Activated B cell treated with CpG ODN at 0.5 μM for 24 hours (primary cell): ENCODE results near the gene CCL1. TPM values are rescaled to one million over a fixed set of nuclear protein-coding genes. Genes with fewer than 3 reads are reported as not detected.

Source experiments
- ATAC-seq: fragments of 200-7000 bp; cut with Tn5 transposase; one replicate; pipeline ENCODE4 v1.10.0; 2021; ENCODE audit warnings: low read depth, mild to moderate bottlenecking, moderate library complexity
- CTCF ChIA-PET: fragments of 350-600 bp; sonication (Branson Sonifier 250); formaldehyde crosslinking; loops from one replicate; lab custom pipeline; 2021; ENCODE audit warnings: antibody characterized with exemption; lab: Charles Lee
- POLR2A ChIA-PET: fragments of 350-600 bp; sonication (Branson Sonifier 250); formaldehyde crosslinking; loops from one replicate; lab custom pipeline; 2021; ENCODE audit warnings: antibody characterized with exemption; lab: Charles Lee
- DNase-seq: peaks from one replicate; pipeline ENCODE4 v3.0.0; 2022
- H3K27ac Mint-ChIP-seq: one replicate; pipeline ENCODE4 v1.8.0; 2020; ENCODE audit warnings: mixed read lengths
- H3K27me3 Mint-ChIP-seq: one replicate; pipeline ENCODE4 v1.8.0; 2021; ENCODE audit warnings: mixed read lengths
- H3K36me3 Mint-ChIP-seq: one replicate; pipeline ENCODE4 v1.8.0; 2021; ENCODE audit warnings: low read depth, mixed read lengths
- H3K4me1 Mint-ChIP-seq: one replicate; pipeline ENCODE4 v1.8.0; 2021; ENCODE audit warnings: mixed read lengths
- H3K4me3 Mint-ChIP-seq: one replicate; pipeline ENCODE4 v1.8.0; 2020; ENCODE audit warnings: mild to moderate bottlenecking, mixed read lengths
- H3K9me3 Mint-ChIP-seq: one replicate; pipeline ENCODE4 v1.8.0; 2020; ENCODE audit warnings: mixed read lengths
- intact Hi-C: fragments of 100-400 bp; cut with micrococcal nuclease; formaldehyde crosslinking; loops from one replicate; pipeline ENCODE4 v1.15.1; 2024
- total RNA-seq: library from RNA; stranded (reverse); gene quantifications from 2 replicates; pipeline ENCODE4 v1.2.3, GENCODE V29; 2022
- TF ChIP-seq, protein P1 (sequence below): fragments of 200-600 bp; IDR thresholded peaks from one replicate; pipeline ENCODE4 v1.8.0; 2022; ENCODE audit warnings: antibody characterized with exemption, mild to moderate bottlenecking

CCL1 gene
- total RNA-seq, 1 donor from 2014 or later, result not detected

- Mint-ChIP-seq H3K36me3 (no peaks in the 10 kb centered on the region), H3K4me1 (peaks cover 32% of the 10 kb centered on the region), H3K27me3 (no peaks in the 10 kb centered on the region), H3K27ac (no peak overlapping the region), H3K9me3 (no peaks in the 10 kb centered on the region), H3K4me3 (no peak overlapping the region)
- intact Hi-C loops, result no loop called here
- ChIA-PET POLR2A (interaction anchor here (1.4 kb wide), 1 partner anchor 22 kb away, joined by 4 read pairs; no protein-coding TSS in a partner anchor), CTCF (interaction anchor here (1.1 to 1.7 kb wide), 2 partner anchors 22 to 198 kb away, joined by 3 to 10 read pairs; no protein-coding TSS in a partner anchor)
- TF ChIP-seq, protein P1, sequence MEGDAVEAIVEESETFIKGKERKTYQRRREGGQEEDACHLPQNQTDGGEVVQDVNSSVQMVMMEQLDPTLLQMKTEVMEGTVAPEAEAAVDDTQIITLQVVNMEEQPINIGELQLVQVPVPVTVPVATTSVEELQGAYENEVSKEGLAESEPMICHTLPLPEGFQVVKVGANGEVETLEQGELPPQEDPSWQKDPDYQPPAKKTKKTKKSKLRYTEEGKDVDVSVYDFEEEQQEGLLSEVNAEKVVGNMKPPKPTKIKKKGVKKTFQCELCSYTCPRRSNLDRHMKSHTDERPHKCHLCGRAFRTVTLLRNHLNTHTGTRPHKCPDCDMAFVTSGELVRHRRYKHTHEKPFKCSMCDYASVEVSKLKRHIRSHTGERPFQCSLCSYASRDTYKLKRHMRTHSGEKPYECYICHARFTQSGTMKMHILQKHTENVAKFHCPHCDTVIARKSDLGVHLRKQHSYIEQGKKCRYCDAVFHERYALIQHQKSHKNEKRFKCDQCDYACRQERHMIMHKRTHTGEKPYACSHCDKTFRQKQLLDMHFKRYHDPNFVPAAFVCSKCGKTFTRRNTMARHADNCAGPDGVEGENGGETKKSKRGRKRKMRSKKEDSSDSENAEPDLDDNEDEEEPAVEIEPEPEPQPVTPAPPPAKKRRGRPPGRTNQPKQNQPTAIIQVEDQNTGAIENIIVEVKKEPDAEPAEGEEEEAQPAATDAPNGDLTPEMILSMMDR, result no peak
- no peak for DNase-seq
- ATAC-seq, result peak; percentile 87
Observed at GRCh38 chr17:34398990-34399389, 36.0 kb upstream of the CCL1 start.

GRCh38 chr17:34397265-34397664 lies 34.2 kb upstream of the CCL1 start:
- H3K36me3 Mint-ChIP-seq, result no peaks in the 10 kb centered on the region
- H3K9me3 Mint-ChIP-seq, result no peaks in the 10 kb centered on the region
- no peak overlapping the region for H3K4me3 Mint-ChIP-seq
- ATAC-seq (no peak), DNase-seq (no peak)
- TF ChIP-seq, protein P1, result no peak
- CTCF ChIA-PET, result interaction anchor here (0.8 to 1.0 kb wide), 2 partner anchors 23 to 36 kb away, joined by 3 to 4 read pairs; no protein-coding TSS in a partner anchor
- POLR2A ChIA-PET, result no interaction called here
- peaks cover 32% of the 10 kb centered on the region for H3K4me1 Mint-ChIP-seq
- H3K27ac Mint-ChIP-seq, result no peak overlapping the region
- H3K27me3 Mint-ChIP-seq, result no peaks in the 10 kb centered on the region
- intact Hi-C loops, result no loop called here

DNA sequence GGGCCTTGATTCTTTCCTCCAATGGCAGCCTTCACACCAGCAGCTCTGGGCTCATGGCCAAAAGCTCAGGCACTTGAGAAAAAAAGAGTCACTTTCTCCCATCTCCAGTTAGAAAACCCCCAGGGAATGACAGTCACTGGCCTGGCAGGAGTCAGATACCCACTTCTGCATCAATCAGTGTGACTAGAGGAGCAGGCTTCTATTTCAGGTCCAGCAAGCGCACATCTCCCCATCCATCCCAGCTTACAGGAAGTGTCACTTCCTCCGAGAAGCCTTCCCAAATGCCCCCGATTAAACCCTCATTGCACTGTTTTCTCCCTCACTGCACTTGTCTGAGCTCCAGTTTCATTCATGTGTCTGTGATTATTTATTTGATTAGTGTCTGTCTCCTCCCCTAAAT lies 30.4 kb upstream of the CCL1 start:
- POLR2A ChIA-PET, result no interaction called here

GRCh38 chr17:34391241-34391640 lies 28.2 kb upstream of the CCL1 start:
- H3K27ac Mint-ChIP-seq, result no peak overlapping the region
- DNase-seq, result no peak
- no peaks in the 10 kb centered on the region for H3K27me3 Mint-ChIP-seq
- no peaks in the 10 kb centered on the region for H3K36me3 Mint-ChIP-seq
- intact Hi-C loops, result no loop called here
- no peak overlapping the region for H3K4me3 Mint-ChIP-seq
- ChIA-PET POLR2A (no interaction called here), CTCF (interaction anchor here (0.9 kb wide), 1 partner anchor 13 kb away, joined by 3 read pairs; no protein-coding TSS in a partner anchor)
- TF ChIP-seq, protein P1, result no peak
- ATAC-seq, result no peak
- H3K9me3 Mint-ChIP-seq, result no peaks in the 10 kb centered on the region
- peaks cover 10% of the 10 kb centered on the region for H3K4me1 Mint-ChIP-seq

More for the DNA sequence above, 30.4 kb upstream of the CCL1 start:
- Mint-ChIP-seq H3K4me3 (no peak overlapping the region), H3K9me3 (no peaks in the 10 kb centered on the region), H3K27ac (no peak overlapping the region), H3K36me3 (no peaks in the 10 kb centered on the region), H3K27me3 (no peaks in the 10 kb centered on the region), H3K4me1 (peaks cover 11% of the 10 kb centered on the region)
- TF ChIP-seq, protein P1, result no peak
- ATAC-seq (no peak), DNase-seq (no peak)
- intact Hi-C loops, result no loop called here
- CTCF ChIA-PET, result interaction anchor here (1.4 kb wide), 1 partner anchor 9 kb away, joined by 3 read pairs; no protein-coding TSS in a partner anchor

GRCh38 chr17:34390649-34391048 lies 27.6 kb upstream of the CCL1 start:
- DNase-seq (no peak), ATAC-seq (no peak)
- ChIA-PET CTCF (interaction anchor here (0.9 kb wide), 1 partner anchor 13 kb away, joined by 3 read pairs; no protein-coding TSS in a partner anchor), POLR2A (no interaction called here)
- intact Hi-C loops, result no loop called here
- no peaks in the 10 kb centered on the region for H3K9me3 Mint-ChIP-seq
- H3K4me3 Mint-ChIP-seq, result no peak overlapping the region
- no peaks in the 10 kb centered on the region for H3K27me3 Mint-ChIP-seq
- TF ChIP-seq, protein P1, result no peak
- H3K27ac Mint-ChIP-seq, result no peak overlapping the region
- H3K36me3 Mint-ChIP-seq, result no peaks in the 10 kb centered on the region
- H3K4me1 Mint-ChIP-seq, result peaks cover 10% of the 10 kb centered on the region
